ENCODE data around the gene SMYD2. TPM values are rescaled to one million over a fixed set of nuclear protein-coding genes. Genes with fewer than 3 reads are reported as not detected.

Gene SMYD2
- total and polyA plus RNA-seq, 2 donors from 2014 or later: 28.9 to 42.9 TPM

GRCh38 chr1:214234635-214235025 is 46.3 kb upstream of the SMYD2 start:
- Histone ChIP-seq H3K27ac (ENCODE audit: low read depth in 2 of 2, low read length in 2 of 2) (no peak overlapping the region), H3K36me3 (ENCODE audit: control insufficient read depth in 2 of 3, insufficient read depth in 3 of 3, low read length in 3 of 3) (no peaks in the 10 kb centered on the region), H3K4me1 (ENCODE audit: control insufficient read depth in 2 of 3, insufficient read depth in 2 of 3, low read depth in 1 of 3, low read length in 3 of 3) (no peaks in the 10 kb centered on the region), H3K9ac (ENCODE audit: low read length in 3 of 3) (no peak overlapping the region), H3K9me3 (ENCODE audit: control insufficient read depth in 2 of 3, insufficient read depth in 1 of 3, low read length in 3 of 3) (no peaks in the 10 kb centered on the region), H3K27me3 (ENCODE audit: control insufficient read depth, insufficient read depth, low read length) (no peaks in the 10 kb centered on the region), H3K4me3 (ENCODE audit: low read length in 3 of 3) (no peak overlapping the region)
- no peak for FAIRE-seq
- intact Hi-C loops (cut with DNase I): no loop called here
- TF ChIP-seq, protein P1, sequence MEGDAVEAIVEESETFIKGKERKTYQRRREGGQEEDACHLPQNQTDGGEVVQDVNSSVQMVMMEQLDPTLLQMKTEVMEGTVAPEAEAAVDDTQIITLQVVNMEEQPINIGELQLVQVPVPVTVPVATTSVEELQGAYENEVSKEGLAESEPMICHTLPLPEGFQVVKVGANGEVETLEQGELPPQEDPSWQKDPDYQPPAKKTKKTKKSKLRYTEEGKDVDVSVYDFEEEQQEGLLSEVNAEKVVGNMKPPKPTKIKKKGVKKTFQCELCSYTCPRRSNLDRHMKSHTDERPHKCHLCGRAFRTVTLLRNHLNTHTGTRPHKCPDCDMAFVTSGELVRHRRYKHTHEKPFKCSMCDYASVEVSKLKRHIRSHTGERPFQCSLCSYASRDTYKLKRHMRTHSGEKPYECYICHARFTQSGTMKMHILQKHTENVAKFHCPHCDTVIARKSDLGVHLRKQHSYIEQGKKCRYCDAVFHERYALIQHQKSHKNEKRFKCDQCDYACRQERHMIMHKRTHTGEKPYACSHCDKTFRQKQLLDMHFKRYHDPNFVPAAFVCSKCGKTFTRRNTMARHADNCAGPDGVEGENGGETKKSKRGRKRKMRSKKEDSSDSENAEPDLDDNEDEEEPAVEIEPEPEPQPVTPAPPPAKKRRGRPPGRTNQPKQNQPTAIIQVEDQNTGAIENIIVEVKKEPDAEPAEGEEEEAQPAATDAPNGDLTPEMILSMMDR (IDR thresholded peaks at IDR 0.05; ENCODE audit: borderline replicate concordance, extremely low read depth, insufficient read depth): no peak
- no peak for DNase-seq

- TF ChIP-seq, protein P1 (IDR thresholded peaks at IDR 0.05; ENCODE audit: borderline replicate concordance, extremely low read depth, insufficient read depth): no peak
- Histone ChIP-seq H3K27me3 (ENCODE audit: control insufficient read depth, insufficient read depth, low read length) (no peaks in the 10 kb centered on the region), H3K36me3 (ENCODE audit: control insufficient read depth in 2 of 3, insufficient read depth in 3 of 3, low read length in 3 of 3) (no peaks in the 10 kb centered on the region), H3K27ac (ENCODE audit: low read depth in 2 of 2, low read length in 2 of 2) (no peak overlapping the region), H3K4me1 (ENCODE audit: control insufficient read depth in 2 of 3, insufficient read depth in 2 of 3, low read depth in 1 of 3, low read length in 3 of 3) (no peaks in the 10 kb centered on the region), H3K9ac (ENCODE audit: low read length in 3 of 3) (no peak overlapping the region), H3K4me3 (ENCODE audit: low read length in 3 of 3) (no peak overlapping the region), H3K9me3 (ENCODE audit: control insufficient read depth in 2 of 3, insufficient read depth in 1 of 3, low read length in 3 of 3) (no peaks in the 10 kb centered on the region)
- intact Hi-C loops (cut with DNase I): no loop called here
- FAIRE-seq (no peak), DNase-seq (no peak)
Measured at GRCh38 chr1:214236477-214236876, 44.5 kb upstream of the SMYD2 start.

GRCh38 chr1:214241060-214241459 is 39.9 kb upstream of the SMYD2 start:
- Histone ChIP-seq H3K4me1 (ENCODE audit: control insufficient read depth in 2 of 3, insufficient read depth in 2 of 3, low read depth in 1 of 3, low read length in 3 of 3) (no peaks in the 10 kb centered on the region), H3K9ac (ENCODE audit: low read length in 3 of 3) (no peak overlapping the region), H3K27me3 (ENCODE audit: control insufficient read depth, insufficient read depth, low read length) (no peaks in the 10 kb centered on the region), H3K9me3 (ENCODE audit: control insufficient read depth in 2 of 3, insufficient read depth in 1 of 3, low read length in 3 of 3) (no peaks in the 10 kb centered on the region), H3K36me3 (ENCODE audit: control insufficient read depth in 2 of 3, insufficient read depth in 3 of 3, low read length in 3 of 3) (no peaks in the 10 kb centered on the region), H3K27ac (ENCODE audit: low read depth in 2 of 2, low read length in 2 of 2) (no peak overlapping the region), H3K4me3 (ENCODE audit: low read length in 3 of 3) (no peak overlapping the region)
- no peak for FAIRE-seq
- DNase-seq: no peak
- intact Hi-C loops (cut with DNase I): no loop called here
- TF ChIP-seq, protein P1 (IDR thresholded peaks at IDR 0.05; ENCODE audit: borderline replicate concordance, extremely low read depth, insufficient read depth): no peak

GRCh38 chr1:214244252-214244651 is 36.7 kb upstream of the SMYD2 start:
- TF ChIP-seq, protein P1 (IDR thresholded peaks at IDR 0.05; ENCODE audit: borderline replicate concordance, extremely low read depth, insufficient read depth): no peak
- H3K4me1 ChIP-seq (ENCODE audit: control insufficient read depth in 2 of 3, insufficient read depth in 2 of 3, low read depth in 1 of 3, low read length in 3 of 3): no peaks in the 10 kb centered on the region
- no peak overlapping the region for H3K4me3 ChIP-seq (ENCODE audit: low read length in 3 of 3)
- FAIRE-seq: no peak
- H3K9me3 ChIP-seq (ENCODE audit: control insufficient read depth in 2 of 3, insufficient read depth in 1 of 3, low read length in 3 of 3): no peaks in the 10 kb centered on the region
- intact Hi-C loops (cut with DNase I): no loop called here
- no peaks in the 10 kb centered on the region for H3K27me3 ChIP-seq (ENCODE audit: control insufficient read depth, insufficient read depth, low read length)
- H3K36me3 ChIP-seq (ENCODE audit: control insufficient read depth in 2 of 3, insufficient read depth in 3 of 3, low read length in 3 of 3): no peaks in the 10 kb centered on the region
- no peak overlapping the region for H3K9ac ChIP-seq (ENCODE audit: low read length in 3 of 3)
- no peak overlapping the region for H3K27ac ChIP-seq (ENCODE audit: low read depth in 2 of 2, low read length in 2 of 2)
- no peak for DNase-seq

Data from kidney (tissue), 14 donors.